Nephron progenitor cell (in vitro differentiated cells): ENCODE results near the gene CCNQ.
A peak's percentile ranks its signal among the peaks of the same experiment; 100 is the strongest.

ENCODE experiments used
- DNase-seq: peaks from one replicate; pipeline ENCODE4 v3.0.0; 2021
- H3K27ac Mint-ChIP-seq: 2 replicates; pipeline ENCODE4 v1.8.0; 2021; ENCODE audit warnings: mild to moderate bottlenecking, moderate library complexity, mixed read lengths
- H3K27me3 Mint-ChIP-seq: 2 replicates; pipeline ENCODE4 v1.8.0; 2021; ENCODE audit warnings: mild to moderate bottlenecking, low read depth, mixed read lengths; ENCODE audit not compliant: poor library complexity
- H3K36me3 Mint-ChIP-seq: 2 replicates; pipeline ENCODE4 v1.8.0; 2021; ENCODE audit warnings: low read depth, mixed read lengths
- H3K4me1 Mint-ChIP-seq: 2 replicates; pipeline ENCODE4 v1.8.0; 2021; ENCODE audit warnings: mixed read lengths
- H3K4me3 Mint-ChIP-seq: 2 replicates; pipeline ENCODE4 v1.8.0; 2021; ENCODE audit warnings: mild to moderate bottlenecking, moderate library complexity, mixed read lengths
- H3K9me3 Mint-ChIP-seq: 2 replicates; pipeline ENCODE4 v1.8.0; 2021; ENCODE audit warnings: mild to moderate bottlenecking, moderate library complexity, mixed read lengths
- TF ChIP-seq, protein P1 (sequence below): fragments of 200-600 bp; sonication (generic); IDR thresholded peaks from 2 replicates; pipeline ENCODE4 v1.5.0; 2021; ENCODE audit warnings: antibody characterized with exemption

Gene CCNQ

DNA sequence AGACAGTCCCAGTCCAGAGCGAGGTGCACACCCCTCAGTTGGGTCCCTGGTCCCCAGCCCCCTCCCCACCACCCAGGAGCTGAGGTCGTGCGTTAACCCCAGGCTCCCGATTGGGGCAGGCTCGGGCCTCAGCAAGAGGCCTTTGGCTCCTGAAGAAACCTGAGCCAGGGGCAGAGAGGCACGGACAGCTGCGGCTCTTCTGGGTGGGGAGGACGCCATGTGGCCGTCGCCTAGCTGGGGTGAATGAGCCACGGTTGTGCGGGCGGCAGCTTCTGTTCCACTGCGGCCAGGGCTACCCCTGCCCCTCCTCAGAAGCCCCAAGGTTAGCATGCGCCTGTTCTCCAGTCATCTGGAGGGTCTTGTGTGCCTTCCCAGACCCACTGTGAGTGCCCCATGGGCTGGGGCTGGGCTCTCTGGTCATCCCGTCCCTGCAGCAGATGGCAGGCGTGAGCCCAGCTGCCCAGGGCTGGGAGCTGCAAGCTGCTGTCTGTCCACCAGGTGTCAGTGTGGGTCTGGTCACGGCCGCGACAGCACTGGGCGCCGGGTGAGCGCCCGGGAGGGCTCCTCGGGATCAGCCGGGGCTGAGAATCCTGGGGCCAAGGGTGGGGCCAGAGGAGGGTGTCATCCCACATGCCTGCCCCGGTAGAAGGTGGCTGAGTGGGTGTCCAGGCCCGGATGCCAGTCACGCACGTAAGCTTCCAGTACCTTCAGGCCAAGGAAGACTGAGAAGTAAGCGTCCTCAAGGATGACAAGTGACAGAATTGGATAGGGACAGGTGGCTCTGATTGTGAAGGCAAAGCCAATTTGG lies 59.6 kb downstream of the CCNQ start:
- no peak overlapping the region for H3K4me3 Mint-ChIP-seq
- H3K27ac Mint-ChIP-seq = no peak overlapping the region
- H3K36me3 Mint-ChIP-seq = no peaks in the 10 kb centered on the region
- peak; percentile 80 for DNase-seq
- H3K27me3 Mint-ChIP-seq = no peaks in the 10 kb centered on the region
- TF ChIP-seq, protein P1, sequence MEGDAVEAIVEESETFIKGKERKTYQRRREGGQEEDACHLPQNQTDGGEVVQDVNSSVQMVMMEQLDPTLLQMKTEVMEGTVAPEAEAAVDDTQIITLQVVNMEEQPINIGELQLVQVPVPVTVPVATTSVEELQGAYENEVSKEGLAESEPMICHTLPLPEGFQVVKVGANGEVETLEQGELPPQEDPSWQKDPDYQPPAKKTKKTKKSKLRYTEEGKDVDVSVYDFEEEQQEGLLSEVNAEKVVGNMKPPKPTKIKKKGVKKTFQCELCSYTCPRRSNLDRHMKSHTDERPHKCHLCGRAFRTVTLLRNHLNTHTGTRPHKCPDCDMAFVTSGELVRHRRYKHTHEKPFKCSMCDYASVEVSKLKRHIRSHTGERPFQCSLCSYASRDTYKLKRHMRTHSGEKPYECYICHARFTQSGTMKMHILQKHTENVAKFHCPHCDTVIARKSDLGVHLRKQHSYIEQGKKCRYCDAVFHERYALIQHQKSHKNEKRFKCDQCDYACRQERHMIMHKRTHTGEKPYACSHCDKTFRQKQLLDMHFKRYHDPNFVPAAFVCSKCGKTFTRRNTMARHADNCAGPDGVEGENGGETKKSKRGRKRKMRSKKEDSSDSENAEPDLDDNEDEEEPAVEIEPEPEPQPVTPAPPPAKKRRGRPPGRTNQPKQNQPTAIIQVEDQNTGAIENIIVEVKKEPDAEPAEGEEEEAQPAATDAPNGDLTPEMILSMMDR = peak; percentile 61
- peaks cover 17% of the 10 kb centered on the region for H3K4me1 Mint-ChIP-seq
- H3K9me3 Mint-ChIP-seq = peaks cover 30% of the 10 kb centered on the region

DNA sequence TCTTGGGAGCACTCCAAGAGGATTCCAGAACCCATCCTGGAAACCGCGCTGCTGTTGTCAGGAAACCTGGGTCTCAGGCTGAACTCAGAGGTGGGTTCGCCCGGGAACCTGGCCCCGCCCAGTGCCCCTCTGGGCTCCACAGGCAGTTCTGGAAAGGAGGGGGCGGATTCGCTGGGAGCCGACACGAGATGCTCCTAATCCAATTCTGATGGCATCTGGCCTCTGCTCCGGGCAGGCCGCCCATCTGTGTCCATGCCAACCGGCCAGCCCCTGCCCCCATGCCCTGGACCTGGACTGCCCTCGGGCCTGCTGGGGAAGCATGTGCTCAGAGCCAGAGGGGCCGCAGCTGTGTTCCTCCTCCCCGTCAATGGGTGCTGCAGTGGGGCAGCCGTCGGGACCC lies 60.5 kb downstream of the CCNQ start:
- DNase-seq = no peak
- H3K4me3 Mint-ChIP-seq = no peak overlapping the region
- TF ChIP-seq, protein P1 = no peak
- H3K9me3 Mint-ChIP-seq = peaks cover 28% of the 10 kb centered on the region
- H3K4me1 Mint-ChIP-seq = peaks cover 17% of the 10 kb centered on the region
- no peak overlapping the region for H3K27ac Mint-ChIP-seq
- H3K27me3 Mint-ChIP-seq = no peaks in the 10 kb centered on the region
- no peaks in the 10 kb centered on the region for H3K36me3 Mint-ChIP-seq
